K562 (cell line): Measurements from ENCODE around the gene DZIP1. TPM values are rescaled to one million over a fixed set of nuclear protein-coding genes. Genes with fewer than 3 reads are reported as not detected.

Experiments used
- BACH1 ChIP-seq: fragments of 200-800 bp; sonication (Bioruptor generic); IDR thresholded peaks from 2 replicates; pipeline ENCODE4 v1.6.1; 2016; ENCODE audit warnings: missing genetic modification characterization, missing compliant biosample characterization
- CXXC5 ChIP-seq: fragments of 250-450 bp; sonication (Bioruptor Pico); IDR thresholded peaks from 2 replicates; pipeline ENCODE4 v1.8.0; 2022; ENCODE audit warnings: inconsistent platforms, mild to moderate bottlenecking, moderate library complexity
- ERF ChIP-seq: fragments of 450-650 bp; formaldehyde crosslinking; IDR thresholded peaks from 2 replicates; pipeline ENCODE4 v1.4.0; 2020; ENCODE audit warnings: mild to moderate bottlenecking, mixed read lengths
- HNRNPH1 ChIP-seq: fragments of 200-400 bp; formaldehyde crosslinking; optimal IDR thresholded peaks from 2 replicates; pipeline ENCODE3; 2017; ENCODE audit warnings: low read depth, mild to moderate bottlenecking, low read length, moderate library complexity
- KLF16 ChIP-seq: IDR thresholded peaks from 2 replicates; pipeline ENCODE4 v1.6.1; 2016; ENCODE audit warnings: antibody characterized with exemption
- SNIP1 ChIP-seq: fragments of 450-650 bp; IDR thresholded peaks from 2 replicates; pipeline ENCODE4 v1.7.1; 2017; ENCODE audit warnings: low read depth, mild to moderate bottlenecking
- SNRNP70 ChIP-seq: fragments of 200-400 bp; formaldehyde crosslinking; optimal IDR thresholded peaks from 2 replicates; pipeline ENCODE3; 2017; ENCODE audit warnings: low read depth, low read length
- SP1 ChIP-seq: sonication (generic); formaldehyde crosslinking; IDR thresholded peaks from 2 replicates; pipeline ENCODE4 v1.8.1; 2022; ENCODE audit warnings: mild to moderate bottlenecking, missing genetic modification reagents
- WHSC1 ChIP-seq: IDR thresholded peaks from one replicate; pipeline ENCODE4 v1.6.1; 2012; ENCODE audit warnings: low read length, control low read depth, inconsistent platforms
- ZFP1 ChIP-seq: fragments of 450-650 bp; formaldehyde crosslinking; IDR thresholded peaks from 2 replicates; pipeline ENCODE4 v1.4.0; 2020; ENCODE audit warnings: mild to moderate bottlenecking, mixed read lengths
- ZKSCAN3 ChIP-seq: fragments of 250-450 bp; sonication (Bioruptor Pico); IDR thresholded peaks from 2 replicates; pipeline ENCODE4 v1.4.0; 2020
- polyA plus RNA-seq, 8 experiments: library from polyadenylated mRNA; depleted of rRNA in 4 of 8; stranded (reverse) in 5 of 8; unstranded in 3 of 8; fragments of >200 nt; fragmentation: Nextera tagmentation in 2 of 8; fragmentation: Illumina TruSeq in 1 of 8; extraction: Ambion mirVana in 2 of 8; extraction: Trizol in 1 of 8; gene quantifications; 2 replicates each; pipeline versions ENCODE4 v1.2.1 to v1.2.3, GENCODE V29; 2011 to 2014; ENCODE audit warnings: inconsistent platforms in 1 of 8, missing spikeins in 1 of 8
- total RNA-seq, 7 experiments: library from RNA; depleted of rRNA in 6 of 7; stranded (reverse); fragments of >200 nt in 6 of 7; fragmentation: Illumina TruSeq in 2 of 7; extraction: Trizol in 2 of 7; gene quantifications; 2 replicates each; pipeline versions ENCODE4 v1.2.1 to v1.2.3, GENCODE V29; 2011 to 2021; ENCODE audit warnings: low replicate concordance in 1 of 7
- TF ChIP-seq, protein P1 (sequence below): fragments of 450-650 bp; IDR thresholded peaks from 2 replicates; pipeline ENCODE4 v1.6.1; 2016; ENCODE audit warnings: mild to moderate bottlenecking, moderate library complexity
- TF ChIP-seq, protein P2 (sequence below): fragments of 450-650 bp; formaldehyde crosslinking; IDR thresholded peaks from 2 replicates; pipeline ENCODE4 v1.4.0; 2020; ENCODE audit warnings: mild to moderate bottlenecking, moderate library complexity
- TF ChIP-seq, protein P3 (sequence below): sonication (generic); formaldehyde crosslinking; IDR thresholded peaks from 2 replicates; pipeline ENCODE4 v1.8.0; 2022; ENCODE audit warnings: mild to moderate bottlenecking, missing genetic modification reagents, borderline replicate concordance

DZIP1 gene
- total and polyA plus RNA-seq, 9 of the 15 experiments (the other 6 are each of a cell fraction or from before 2014, with no cell fraction given) = 0.07 TPM; not detected in 8

DNA sequence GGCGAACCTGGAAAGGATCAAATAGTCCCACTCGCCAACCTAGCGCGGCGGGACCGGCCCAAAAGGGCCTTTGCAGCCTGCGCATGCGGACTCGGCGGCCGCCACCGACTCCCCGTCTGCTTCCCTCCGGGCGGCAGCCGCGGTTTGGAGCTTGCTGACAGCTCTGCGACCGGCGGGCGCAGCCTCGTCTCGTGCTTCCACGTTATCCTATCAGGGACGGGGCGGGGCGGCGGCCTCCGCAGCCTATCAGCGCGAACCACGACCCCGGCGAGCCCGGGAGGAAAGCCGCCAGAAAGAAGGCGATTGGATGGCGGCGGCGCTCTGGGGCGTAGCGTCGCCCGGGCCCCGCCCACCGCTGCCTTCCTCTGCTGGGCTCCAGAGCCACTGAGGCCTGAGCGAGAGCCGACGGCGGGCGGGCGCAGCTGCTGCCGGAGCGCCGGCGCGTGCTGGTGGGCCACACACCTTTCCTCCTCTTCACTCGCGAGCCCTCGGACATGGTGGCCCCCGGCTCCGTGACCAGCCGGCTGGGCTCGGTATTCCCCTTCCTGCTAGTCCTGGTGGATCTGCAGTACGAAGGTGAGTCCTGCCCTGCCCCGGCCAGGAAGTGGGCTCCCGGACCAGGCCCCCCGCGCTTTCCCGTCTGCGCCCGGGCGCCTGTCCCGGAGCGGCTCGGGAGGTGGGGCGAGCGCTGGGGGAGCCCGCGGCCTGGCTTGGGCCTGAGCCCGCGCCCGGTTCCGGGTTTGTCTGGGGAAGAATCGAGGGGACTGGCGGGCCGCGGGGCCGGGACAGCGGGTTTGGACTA is 32.5 kb upstream of the DZIP1 start, which contains the start of gene DNAJC3 (continued):
- TF ChIP-seq, protein P1, sequence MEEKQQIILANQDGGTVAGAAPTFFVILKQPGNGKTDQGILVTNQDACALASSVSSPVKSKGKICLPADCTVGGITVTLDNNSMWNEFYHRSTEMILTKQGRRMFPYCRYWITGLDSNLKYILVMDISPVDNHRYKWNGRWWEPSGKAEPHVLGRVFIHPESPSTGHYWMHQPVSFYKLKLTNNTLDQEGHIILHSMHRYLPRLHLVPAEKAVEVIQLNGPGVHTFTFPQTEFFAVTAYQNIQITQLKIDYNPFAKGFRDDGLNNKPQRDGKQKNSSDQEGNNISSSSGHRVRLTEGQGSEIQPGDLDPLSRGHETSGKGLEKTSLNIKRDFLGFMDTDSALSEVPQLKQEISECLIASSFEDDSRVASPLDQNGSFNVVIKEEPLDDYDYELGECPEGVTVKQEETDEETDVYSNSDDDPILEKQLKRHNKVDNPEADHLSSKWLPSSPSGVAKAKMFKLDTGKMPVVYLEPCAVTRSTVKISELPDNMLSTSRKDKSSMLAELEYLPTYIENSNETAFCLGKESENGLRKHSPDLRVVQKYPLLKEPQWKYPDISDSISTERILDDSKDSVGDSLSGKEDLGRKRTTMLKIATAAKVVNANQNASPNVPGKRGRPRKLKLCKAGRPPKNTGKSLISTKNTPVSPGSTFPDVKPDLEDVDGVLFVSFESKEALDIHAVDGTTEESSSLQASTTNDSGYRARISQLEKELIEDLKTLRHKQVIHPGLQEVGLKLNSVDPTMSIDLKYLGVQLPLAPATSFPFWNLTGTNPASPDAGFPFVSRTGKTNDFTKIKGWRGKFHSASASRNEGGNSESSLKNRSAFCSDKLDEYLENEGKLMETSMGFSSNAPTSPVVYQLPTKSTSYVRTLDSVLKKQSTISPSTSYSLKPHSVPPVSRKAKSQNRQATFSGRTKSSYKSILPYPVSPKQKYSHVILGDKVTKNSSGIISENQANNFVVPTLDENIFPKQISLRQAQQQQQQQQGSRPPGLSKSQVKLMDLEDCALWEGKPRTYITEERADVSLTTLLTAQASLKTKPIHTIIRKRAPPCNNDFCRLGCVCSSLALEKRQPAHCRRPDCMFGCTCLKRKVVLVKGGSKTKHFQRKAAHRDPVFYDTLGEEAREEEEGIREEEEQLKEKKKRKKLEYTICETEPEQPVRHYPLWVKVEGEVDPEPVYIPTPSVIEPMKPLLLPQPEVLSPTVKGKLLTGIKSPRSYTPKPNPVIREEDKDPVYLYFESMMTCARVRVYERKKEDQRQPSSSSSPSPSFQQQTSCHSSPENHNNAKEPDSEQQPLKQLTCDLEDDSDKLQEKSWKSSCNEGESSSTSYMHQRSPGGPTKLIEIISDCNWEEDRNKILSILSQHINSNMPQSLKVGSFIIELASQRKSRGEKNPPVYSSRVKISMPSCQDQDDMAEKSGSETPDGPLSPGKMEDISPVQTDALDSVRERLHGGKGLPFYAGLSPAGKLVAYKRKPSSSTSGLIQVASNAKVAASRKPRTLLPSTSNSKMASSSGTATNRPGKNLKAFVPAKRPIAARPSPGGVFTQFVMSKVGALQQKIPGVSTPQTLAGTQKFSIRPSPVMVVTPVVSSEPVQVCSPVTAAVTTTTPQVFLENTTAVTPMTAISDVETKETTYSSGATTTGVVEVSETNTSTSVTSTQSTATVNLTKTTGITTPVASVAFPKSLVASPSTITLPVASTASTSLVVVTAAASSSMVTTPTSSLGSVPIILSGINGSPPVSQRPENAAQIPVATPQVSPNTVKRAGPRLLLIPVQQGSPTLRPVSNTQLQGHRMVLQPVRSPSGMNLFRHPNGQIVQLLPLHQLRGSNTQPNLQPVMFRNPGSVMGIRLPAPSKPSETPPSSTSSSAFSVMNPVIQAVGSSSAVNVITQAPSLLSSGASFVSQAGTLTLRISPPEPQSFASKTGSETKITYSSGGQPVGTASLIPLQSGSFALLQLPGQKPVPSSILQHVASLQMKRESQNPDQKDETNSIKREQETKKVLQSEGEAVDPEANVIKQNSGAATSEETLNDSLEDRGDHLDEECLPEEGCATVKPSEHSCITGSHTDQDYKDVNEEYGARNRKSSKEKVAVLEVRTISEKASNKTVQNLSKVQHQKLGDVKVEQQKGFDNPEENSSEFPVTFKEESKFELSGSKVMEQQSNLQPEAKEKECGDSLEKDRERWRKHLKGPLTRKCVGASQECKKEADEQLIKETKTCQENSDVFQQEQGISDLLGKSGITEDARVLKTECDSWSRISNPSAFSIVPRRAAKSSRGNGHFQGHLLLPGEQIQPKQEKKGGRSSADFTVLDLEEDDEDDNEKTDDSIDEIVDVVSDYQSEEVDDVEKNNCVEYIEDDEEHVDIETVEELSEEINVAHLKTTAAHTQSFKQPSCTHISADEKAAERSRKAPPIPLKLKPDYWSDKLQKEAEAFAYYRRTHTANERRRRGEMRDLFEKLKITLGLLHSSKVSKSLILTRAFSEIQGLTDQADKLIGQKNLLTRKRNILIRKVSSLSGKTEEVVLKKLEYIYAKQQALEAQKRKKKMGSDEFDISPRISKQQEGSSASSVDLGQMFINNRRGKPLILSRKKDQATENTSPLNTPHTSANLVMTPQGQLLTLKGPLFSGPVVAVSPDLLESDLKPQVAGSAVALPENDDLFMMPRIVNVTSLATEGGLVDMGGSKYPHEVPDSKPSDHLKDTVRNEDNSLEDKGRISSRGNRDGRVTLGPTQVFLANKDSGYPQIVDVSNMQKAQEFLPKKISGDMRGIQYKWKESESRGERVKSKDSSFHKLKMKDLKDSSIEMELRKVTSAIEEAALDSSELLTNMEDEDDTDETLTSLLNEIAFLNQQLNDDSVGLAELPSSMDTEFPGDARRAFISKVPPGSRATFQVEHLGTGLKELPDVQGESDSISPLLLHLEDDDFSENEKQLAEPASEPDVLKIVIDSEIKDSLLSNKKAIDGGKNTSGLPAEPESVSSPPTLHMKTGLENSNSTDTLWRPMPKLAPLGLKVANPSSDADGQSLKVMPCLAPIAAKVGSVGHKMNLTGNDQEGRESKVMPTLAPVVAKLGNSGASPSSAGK = peak; percentile 93
- TF ChIP-seq SNRNP70 (no peak), CXXC5 (peak; percentile 92), KLF16 (no peak), BACH1 (tag) (no peak), ZFP1 (CRISPR knock-in tag) (no peak), ZKSCAN3 (no peak), ERF (CRISPR knock-in tag) (0 out of 2 replicates have a peak, but pooled peaks have one; percentile 19), SNIP1 (no peak), HNRNPH1 (no peak), WHSC1 (no peak), SP1 (peak; percentile 89)
- TF ChIP-seq, protein P2, sequence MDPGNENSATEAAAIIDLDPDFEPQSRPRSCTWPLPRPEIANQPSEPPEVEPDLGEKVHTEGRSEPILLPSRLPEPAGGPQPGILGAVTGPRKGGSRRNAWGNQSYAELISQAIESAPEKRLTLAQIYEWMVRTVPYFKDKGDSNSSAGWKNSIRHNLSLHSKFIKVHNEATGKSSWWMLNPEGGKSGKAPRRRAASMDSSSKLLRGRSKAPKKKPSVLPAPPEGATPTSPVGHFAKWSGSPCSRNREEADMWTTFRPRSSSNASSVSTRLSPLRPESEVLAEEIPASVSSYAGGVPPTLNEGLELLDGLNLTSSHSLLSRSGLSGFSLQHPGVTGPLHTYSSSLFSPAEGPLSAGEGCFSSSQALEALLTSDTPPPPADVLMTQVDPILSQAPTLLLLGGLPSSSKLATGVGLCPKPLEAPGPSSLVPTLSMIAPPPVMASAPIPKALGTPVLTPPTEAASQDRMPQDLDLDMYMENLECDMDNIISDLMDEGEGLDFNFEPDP (CRISPR knock-in tag) = no peak
- TF ChIP-seq, protein P3, sequence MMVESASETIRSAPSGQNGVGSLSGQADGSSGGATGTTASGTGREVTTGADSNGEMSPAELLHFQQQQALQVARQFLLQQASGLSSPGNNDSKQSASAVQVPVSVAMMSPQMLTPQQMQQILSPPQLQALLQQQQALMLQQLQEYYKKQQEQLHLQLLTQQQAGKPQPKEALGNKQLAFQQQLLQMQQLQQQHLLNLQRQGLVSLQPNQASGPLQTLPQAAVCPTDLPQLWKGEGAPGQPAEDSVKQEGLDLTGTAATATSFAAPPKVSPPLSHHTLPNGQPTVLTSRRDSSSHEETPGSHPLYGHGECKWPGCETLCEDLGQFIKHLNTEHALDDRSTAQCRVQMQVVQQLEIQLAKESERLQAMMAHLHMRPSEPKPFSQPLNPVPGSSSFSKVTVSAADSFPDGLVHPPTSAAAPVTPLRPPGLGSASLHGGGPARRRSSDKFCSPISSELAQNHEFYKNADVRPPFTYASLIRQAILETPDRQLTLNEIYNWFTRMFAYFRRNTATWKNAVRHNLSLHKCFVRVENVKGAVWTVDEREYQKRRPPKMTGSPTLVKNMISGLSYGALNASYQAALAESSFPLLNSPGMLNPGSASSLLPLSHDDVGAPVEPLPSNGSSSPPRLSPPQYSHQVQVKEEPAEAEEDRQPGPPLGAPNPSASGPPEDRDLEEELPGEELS = no peak
